HepG2 (cell line): ENCODE results near the gene TM4SF1. TPM values are rescaled to one million over a fixed set of nuclear protein-coding genes. Genes with fewer than 3 reads are reported as not detected.

Experiments used
- DNMT3B ChIP-seq: conservative IDR thresholded peaks from 2 replicates; pipeline ENCODE4 v1.6.1; 2016; ENCODE audit warnings: missing biosample characterization, control low read depth
- JUN ChIP-seq: sonication (generic); formaldehyde crosslinking; IDR thresholded peaks from 2 replicates; pipeline ENCODE4 v1.4.0; 2020; ENCODE audit warnings: mild to moderate bottlenecking, missing genetic modification reagents
- KDM5B ChIP-seq: sonication (generic); formaldehyde crosslinking; IDR thresholded peaks from 2 replicates; pipeline ENCODE4 v1.4.0; 2020; ENCODE audit warnings: missing genetic modification reagents, mild to moderate bottlenecking, borderline replicate concordance
- NFE2 ChIP-seq: sonication (generic); formaldehyde crosslinking; IDR thresholded peaks from 2 replicates; pipeline ENCODE4 v1.4.0; 2020; ENCODE audit warnings: missing genetic modification reagents
- NFIB ChIP-seq: sonication (generic); formaldehyde crosslinking; IDR thresholded peaks from 2 replicates; pipeline ENCODE4 v1.9.0; 2021; ENCODE audit warnings: missing genetic modification reagents, mild to moderate bottlenecking, borderline replicate concordance
- SMC3 ChIP-seq: IDR thresholded peaks from 2 replicates; pipeline ENCODE4 v1.6.1; 2011; ENCODE audit warnings: low read length, improper control_type of control experiment
- SOX13 ChIP-seq, 3 experiments: fragments of 450-650 bp in 1 of 3; sonication (generic) in 1 of 3; formaldehyde crosslinking in 1 of 3; IDR thresholded peaks in 2 of 3; conservative IDR thresholded peaks in 1 of 3; 2 replicates each; pipeline versions ENCODE4 v1.5.0 to v1.6.1; 2016 to 2020; ENCODE audit warnings: antibody characterized with exemption in 1 of 3, mild to moderate bottlenecking in 1 of 3, missing compliant biosample characterization in 1 of 3, missing genetic modification reagents in 1 of 3, moderate library complexity in 1 of 3
- SOX5 ChIP-seq: IDR thresholded peaks from 2 replicates; pipeline ENCODE4 v1.6.1; 2016; ENCODE audit warnings: borderline replicate concordance
- ZBTB1 ChIP-seq: sonication (generic); formaldehyde crosslinking; IDR thresholded peaks from 2 replicates; pipeline ENCODE4 v1.4.0; 2020; ENCODE audit warnings: missing genetic modification reagents, borderline replicate concordance
- ZNF121 ChIP-seq: sonication (generic); formaldehyde crosslinking; IDR thresholded peaks from 2 replicates; pipeline ENCODE4 v1.5.0; 2020; ENCODE audit warnings: mild to moderate bottlenecking, missing genetic modification reagents
- ZNF251 ChIP-seq: sonication (generic); formaldehyde crosslinking; IDR thresholded peaks from 2 replicates; pipeline ENCODE4 v1.9.0; 2021; ENCODE audit warnings: mild to moderate bottlenecking, missing genetic modification reagents
- ZNF335 ChIP-seq: sonication (generic); formaldehyde crosslinking; IDR thresholded peaks from 2 replicates; pipeline ENCODE4 v1.4.0; 2020; ENCODE audit warnings: missing genetic modification reagents
- ZNF33B ChIP-seq: sonication (generic); formaldehyde crosslinking; IDR thresholded peaks from 2 replicates; pipeline ENCODE4 v1.5.1; 2020; ENCODE audit warnings: mild to moderate bottlenecking, missing genetic modification reagents
- ZNF567 ChIP-seq: sonication (generic); formaldehyde crosslinking; IDR thresholded peaks from 2 replicates; pipeline ENCODE4 v1.8.1; 2023; ENCODE audit warnings: mild to moderate bottlenecking, missing genetic modification reagents, borderline replicate concordance
- ZNF772 ChIP-seq: sonication (generic); formaldehyde crosslinking; IDR thresholded peaks from 2 replicates; pipeline ENCODE4 v1.5.0; 2020; ENCODE audit warnings: mild to moderate bottlenecking, missing genetic modification reagents
- ZNF800 ChIP-seq: sonication (generic); formaldehyde crosslinking; IDR thresholded peaks from 2 replicates; pipeline ENCODE4 v1.4.0; 2020; ENCODE audit warnings: missing genetic modification reagents
- polyA plus RNA-seq, 8 experiments: library from polyadenylated mRNA; depleted of rRNA in 3 of 8; stranded (reverse) in 7 of 8; unstranded in 1 of 8; fragments of >200 nt; fragmentation: Illumina TruSeq in 4 of 8; extraction: Trizol in 4 of 8; gene quantifications; 2 replicates each; pipeline versions ENCODE4 v1.2.1 to v1.2.3, GENCODE V29; 2011 to 2016; ENCODE audit warnings: low read depth in 4 of 8, missing spikeins in 1 of 8, mixed read lengths in 1 of 8; ENCODE audit not compliant: insufficient read depth in 1 of 8
- total RNA-seq, 5 experiments: library from RNA; depleted of rRNA; stranded (reverse); fragments of >200 nt; fragmentation: Illumina TruSeq; extraction: Trizol; gene quantifications; 2 replicates each; pipeline ENCODE4 v1.2.3, GENCODE V29; 2016; ENCODE audit warnings: low read depth in 1 of 5
- TF ChIP-seq, protein P1 (sequence below): sonication (generic); formaldehyde crosslinking; IDR thresholded peaks from 2 replicates; pipeline ENCODE4 v1.5.1; 2020; ENCODE audit warnings: mild to moderate bottlenecking, missing genetic modification reagents, moderate library complexity
- TF ChIP-seq, protein P2 (sequence below): sonication (generic); formaldehyde crosslinking; IDR thresholded peaks from 2 replicates; pipeline ENCODE4 v1.8.1; 2023; ENCODE audit warnings: mild to moderate bottlenecking, inconsistent platforms, moderate library complexity, missing genetic modification reagents, borderline replicate concordance
- TF ChIP-seq, protein P3 (sequence below): sonication (generic); formaldehyde crosslinking; conservative IDR thresholded peaks from 2 replicates; pipeline ENCODE4 v1.5.0; 2020; ENCODE audit warnings: missing genetic modification reagents

The TM4SF1 gene
- total and polyA plus RNA-seq, 2 of the 13 experiments (the other 11 are each of a cell fraction or from before 2014, with no cell fraction given): 431 to 1,359 TPM

DNA sequence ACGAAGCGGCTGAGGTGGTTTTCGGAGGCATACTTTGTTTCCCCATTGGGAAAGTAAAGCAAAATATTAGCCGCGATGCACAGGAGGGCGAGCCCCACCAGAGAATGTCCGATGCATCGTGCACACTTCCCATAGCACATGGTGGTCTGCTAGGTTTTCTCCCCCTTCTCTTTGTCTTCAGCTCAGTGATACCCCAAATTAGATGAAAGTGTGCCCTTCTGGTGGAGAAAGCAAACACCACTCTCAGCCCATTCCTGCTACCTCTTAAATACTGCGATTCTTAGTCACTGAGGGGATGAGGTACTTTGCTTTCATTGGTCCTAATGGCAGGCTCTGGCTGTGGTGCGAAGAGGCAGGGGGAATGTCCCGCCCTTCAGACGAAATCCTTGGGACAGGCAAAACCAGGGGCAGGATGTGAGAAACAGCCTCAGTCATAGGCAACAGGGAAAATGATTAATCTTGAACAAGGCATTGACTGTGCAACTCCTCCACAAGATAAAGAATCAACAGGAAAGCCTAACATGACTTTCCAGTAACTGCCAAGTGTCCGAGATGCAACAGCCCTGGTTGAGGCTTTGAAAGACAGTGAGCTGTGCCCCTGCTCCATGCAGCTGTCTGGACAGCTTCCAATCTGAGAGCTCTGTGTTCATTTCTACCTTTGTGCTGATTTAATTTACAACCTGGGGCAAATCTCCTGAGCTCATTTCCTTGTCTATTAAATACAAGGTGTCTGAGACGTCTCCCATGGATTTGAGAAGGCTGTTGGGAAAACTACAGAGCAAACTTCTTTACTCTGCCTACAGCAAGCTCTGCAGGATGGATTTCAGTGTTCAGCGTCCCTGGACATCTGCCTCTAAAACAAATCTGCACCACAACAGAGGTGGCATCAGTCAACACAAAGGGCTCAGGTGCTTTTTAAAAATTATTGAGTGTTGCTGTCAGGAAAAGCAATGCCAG, at the start of gene TM4SF1 (continued):
- TF ChIP-seq, protein P1, sequence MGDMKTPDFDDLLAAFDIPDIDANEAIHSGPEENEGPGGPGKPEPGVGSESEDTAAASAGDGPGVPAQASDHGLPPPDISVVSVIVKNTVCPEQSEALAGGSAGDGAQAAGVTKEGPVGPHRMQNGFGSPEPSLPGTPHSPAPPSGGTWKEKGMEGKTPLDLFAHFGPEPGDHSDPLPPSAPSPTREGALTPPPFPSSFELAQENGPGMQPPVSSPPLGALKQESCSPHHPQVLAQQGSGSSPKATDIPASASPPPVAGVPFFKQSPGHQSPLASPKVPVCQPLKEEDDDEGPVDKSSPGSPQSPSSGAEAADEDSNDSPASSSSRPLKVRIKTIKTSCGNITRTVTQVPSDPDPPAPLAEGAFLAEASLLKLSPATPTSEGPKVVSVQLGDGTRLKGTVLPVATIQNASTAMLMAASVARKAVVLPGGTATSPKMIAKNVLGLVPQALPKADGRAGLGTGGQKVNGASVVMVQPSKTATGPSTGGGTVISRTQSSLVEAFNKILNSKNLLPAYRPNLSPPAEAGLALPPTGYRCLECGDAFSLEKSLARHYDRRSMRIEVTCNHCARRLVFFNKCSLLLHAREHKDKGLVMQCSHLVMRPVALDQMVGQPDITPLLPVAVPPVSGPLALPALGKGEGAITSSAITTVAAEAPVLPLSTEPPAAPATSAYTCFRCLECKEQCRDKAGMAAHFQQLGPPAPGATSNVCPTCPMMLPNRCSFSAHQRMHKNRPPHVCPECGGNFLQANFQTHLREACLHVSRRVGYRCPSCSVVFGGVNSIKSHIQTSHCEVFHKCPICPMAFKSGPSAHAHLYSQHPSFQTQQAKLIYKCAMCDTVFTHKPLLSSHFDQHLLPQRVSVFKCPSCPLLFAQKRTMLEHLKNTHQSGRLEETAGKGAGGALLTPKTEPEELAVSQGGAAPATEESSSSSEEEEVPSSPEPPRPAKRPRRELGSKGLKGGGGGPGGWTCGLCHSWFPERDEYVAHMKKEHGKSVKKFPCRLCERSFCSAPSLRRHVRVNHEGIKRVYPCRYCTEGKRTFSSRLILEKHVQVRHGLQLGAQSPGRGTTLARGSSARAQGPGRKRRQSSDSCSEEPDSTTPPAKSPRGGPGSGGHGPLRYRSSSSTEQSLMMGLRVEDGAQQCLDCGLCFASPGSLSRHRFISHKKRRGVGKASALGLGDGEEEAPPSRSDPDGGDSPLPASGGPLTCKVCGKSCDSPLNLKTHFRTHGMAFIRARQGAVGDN (CRISPR knock-in tag): peak; percentile 40; the same call in 1 of the 2 replicates
- no peak for TF ChIP-seq NFE2 (CRISPR knock-in tag)
- no peak for TF ChIP-seq JUN
- no peak for TF ChIP-seq ZNF567 (CRISPR knock-in tag)
- TF ChIP-seq, protein P2, sequence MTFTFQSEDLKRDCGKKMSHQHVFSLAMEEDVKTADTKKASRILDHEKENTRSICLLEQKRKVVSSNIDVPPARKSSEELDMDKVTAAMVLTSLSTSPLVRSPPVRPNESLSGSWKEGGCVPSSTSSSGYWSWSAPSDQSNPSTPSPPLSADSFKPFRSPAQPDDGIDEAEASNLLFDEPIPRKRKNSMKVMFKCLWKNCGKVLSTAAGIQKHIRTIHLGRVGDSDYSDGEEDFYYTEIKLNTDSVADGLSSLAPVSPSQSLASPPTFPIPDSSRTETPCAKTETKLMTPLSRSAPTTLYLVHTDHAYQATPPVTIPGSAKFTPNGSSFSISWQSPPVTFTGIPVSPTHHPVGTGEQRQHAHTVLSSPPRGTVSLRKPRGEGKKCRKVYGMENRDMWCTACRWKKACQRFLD (CRISPR knock-in tag): peak; percentile 43; the same call in 1 of the 2 replicates
- TF ChIP-seq ZNF800 (CRISPR knock-in tag): no peak; the same call in 1 of the 2 replicates
- no peak for TF ChIP-seq ZNF251 (CRISPR knock-in tag)
- TF ChIP-seq ZNF121 (CRISPR knock-in tag): no peak; the same call in 1 of the 2 replicates
- TF ChIP-seq ZNF335: peak; percentile 86; the same call in 1 of the 2 replicates
- TF ChIP-seq, protein P3, sequence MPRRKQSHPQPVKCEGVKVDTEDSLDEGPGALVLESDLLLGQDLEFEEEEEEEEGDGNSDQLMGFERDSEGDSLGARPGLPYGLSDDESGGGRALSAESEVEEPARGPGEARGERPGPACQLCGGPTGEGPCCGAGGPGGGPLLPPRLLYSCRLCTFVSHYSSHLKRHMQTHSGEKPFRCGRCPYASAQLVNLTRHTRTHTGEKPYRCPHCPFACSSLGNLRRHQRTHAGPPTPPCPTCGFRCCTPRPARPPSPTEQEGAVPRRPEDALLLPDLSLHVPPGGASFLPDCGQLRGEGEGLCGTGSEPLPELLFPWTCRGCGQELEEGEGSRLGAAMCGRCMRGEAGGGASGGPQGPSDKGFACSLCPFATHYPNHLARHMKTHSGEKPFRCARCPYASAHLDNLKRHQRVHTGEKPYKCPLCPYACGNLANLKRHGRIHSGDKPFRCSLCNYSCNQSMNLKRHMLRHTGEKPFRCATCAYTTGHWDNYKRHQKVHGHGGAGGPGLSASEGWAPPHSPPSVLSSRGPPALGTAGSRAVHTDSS (CRISPR knock-in tag): no peak
- TF ChIP-seq SOX13 (IDR thresholded peaks at IDR 0.05): peak; percentile 15; the same call in 1 of the 2 replicates
- TF ChIP-seq SOX13 (CRISPR knock-in tag; conservative IDR thresholded peaks at IDR 0.05 in 1 of 2, IDR thresholded peaks at IDR 0.05 in 1 of 2): peak in 1 of 2 experiments; percentile 84; a peak in 2 of 4 replicates
- no peak for TF ChIP-seq NFIB (CRISPR knock-in tag)
- peak; percentile 53; the same call in 1 of the 2 replicates for TF ChIP-seq KDM5B (CRISPR knock-in tag)
- TF ChIP-seq ZBTB1: no peak
- TF ChIP-seq SOX5 (CRISPR knock-in tag): peak; percentile 75; the same call in 1 of the 2 replicates
- TF ChIP-seq DNMT3B (CRISPR knock-in tag): 0 out of 2 replicates have a peak, but pooled peaks have one; percentile 61
- TF ChIP-seq ZNF772: no peak; the same call in 1 of the 2 replicates
- no peak for TF ChIP-seq ZNF33B
- no peak; the same call in 1 of the 2 replicates for TF ChIP-seq SMC3
